A673 (cell line): Measurements from ENCODE around the gene NTRK3.
"Not testable (repeated sequence)": the region's sequence is repeated elsewhere in the genome, so short reads cannot be mapped to it uniquely, and the experiment has no call there.

ENCODE experiments used
- EZH2 ChIP-seq: fragments of 200-600 bp; sonication (generic); IDR thresholded peaks from 2 replicates; pipeline ENCODE4 v1.6.1; 2017; ENCODE audit warnings: borderline replicate concordance, low read depth, mild to moderate bottlenecking, mixed read lengths, antibody characterized with exemption, low read length; ENCODE audit not compliant: poor library complexity, severe bottlenecking
- TF ChIP-seq, protein P1 (sequence below): fragments of 300-800, 200-600 bp; sonication (generic); conservative IDR thresholded peaks from 2 replicates; pipeline ENCODE4 v1.5.1; 2017; ENCODE audit warnings: low read depth, mild to moderate bottlenecking, antibody characterized with exemption, low read length, moderate library complexity, mixed read lengths

DNA sequence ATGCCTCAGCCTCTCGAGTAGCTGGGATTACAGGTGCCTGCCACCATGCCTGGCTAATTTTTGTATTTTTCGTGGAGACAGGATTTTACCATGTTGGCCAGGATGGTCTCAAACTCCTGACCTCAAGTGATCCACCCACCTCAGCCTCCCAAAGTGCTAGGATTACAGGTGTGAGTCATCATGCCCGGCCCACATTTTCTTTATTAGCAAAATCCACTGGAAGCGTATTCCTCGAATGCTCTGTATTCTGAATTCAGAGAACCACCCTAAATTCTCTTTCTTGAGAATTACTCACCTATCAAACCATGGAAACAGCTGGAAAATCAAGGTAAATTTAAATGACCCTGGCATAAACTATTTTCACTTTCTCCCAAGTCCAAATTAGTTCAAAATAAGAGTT is 223.1 kb downstream of the NTRK3 start:
- TF ChIP-seq, protein P1, sequence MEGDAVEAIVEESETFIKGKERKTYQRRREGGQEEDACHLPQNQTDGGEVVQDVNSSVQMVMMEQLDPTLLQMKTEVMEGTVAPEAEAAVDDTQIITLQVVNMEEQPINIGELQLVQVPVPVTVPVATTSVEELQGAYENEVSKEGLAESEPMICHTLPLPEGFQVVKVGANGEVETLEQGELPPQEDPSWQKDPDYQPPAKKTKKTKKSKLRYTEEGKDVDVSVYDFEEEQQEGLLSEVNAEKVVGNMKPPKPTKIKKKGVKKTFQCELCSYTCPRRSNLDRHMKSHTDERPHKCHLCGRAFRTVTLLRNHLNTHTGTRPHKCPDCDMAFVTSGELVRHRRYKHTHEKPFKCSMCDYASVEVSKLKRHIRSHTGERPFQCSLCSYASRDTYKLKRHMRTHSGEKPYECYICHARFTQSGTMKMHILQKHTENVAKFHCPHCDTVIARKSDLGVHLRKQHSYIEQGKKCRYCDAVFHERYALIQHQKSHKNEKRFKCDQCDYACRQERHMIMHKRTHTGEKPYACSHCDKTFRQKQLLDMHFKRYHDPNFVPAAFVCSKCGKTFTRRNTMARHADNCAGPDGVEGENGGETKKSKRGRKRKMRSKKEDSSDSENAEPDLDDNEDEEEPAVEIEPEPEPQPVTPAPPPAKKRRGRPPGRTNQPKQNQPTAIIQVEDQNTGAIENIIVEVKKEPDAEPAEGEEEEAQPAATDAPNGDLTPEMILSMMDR = not testable (repeated sequence)
- not testable (repeated sequence) for TF ChIP-seq EZH2
